H1 (cell line): ENCODE measurements around the gene NAP1L5. TPM values are rescaled to one million over a fixed set of nuclear protein-coding genes. Genes with fewer than 3 reads are reported as not detected.

Experiments
- CTCF ChIA-PET: fragments of 300-600 bp; sonication (Branson Sonifier 250); formaldehyde crosslinking; loops from one replicate; lab custom pipeline; 2021; ENCODE audit not compliant: partially characterized antibody; lab: Charles Lee
- POLR2A ChIA-PET: fragments of 300-600 bp; sonication (Branson Sonifier 250); formaldehyde crosslinking; loops from one replicate; lab custom pipeline; 2021; ENCODE audit warnings: inconsistent platforms; ENCODE audit not compliant: partially characterized antibody; lab: Charles Lee
- DNase-seq, 2 experiments: peaks; one replicate each; pipeline versions ENCODE4 v3.0.0 to v3.0.0-alpha.2; 2010 to 2022; ENCODE audit warnings: low spot score in 2 of 2, low read depth in 1 of 2, mixed read lengths in 1 of 2
- FAIRE-seq: peaks from 2 replicates; lab custom pipeline; 2011; peaks lifted over from hg19 to GRCh38; lab: Jason Lieb, UNC
- H2AFZ ChIP-seq: 2 replicates; pipeline ENCODE4 v1.8.1; 2012; ENCODE audit warnings: low read length, inconsistent platforms
- H2AK5ac ChIP-seq: 2 replicates; pipeline ENCODE4 v1.6.1; 2013; ENCODE audit warnings: low read depth, low read length
- H2BK120ac ChIP-seq: replicated peaks from 2 replicates; pipeline ENCODE3; 2013; ENCODE audit warnings: low read depth, low read length, inconsistent platforms
- H2BK12ac ChIP-seq: 2 replicates; pipeline ENCODE4 v1.6.1; 2013; ENCODE audit warnings: low read depth, low read length
- H2BK15ac ChIP-seq: 2 replicates; pipeline ENCODE4 v1.6.1; 2013; ENCODE audit warnings: low read length
- H2BK20ac ChIP-seq: 2 replicates; pipeline ENCODE4 v1.6.1; 2013; ENCODE audit warnings: low read length
- H2BK5ac ChIP-seq: 2 replicates; pipeline ENCODE4 v1.6.1; 2013; ENCODE audit warnings: low read depth, low read length
- H3K14ac ChIP-seq: 2 replicates; pipeline ENCODE4 v1.6.1; 2013; ENCODE audit warnings: inconsistent platforms; ENCODE audit not compliant: insufficient read length
- H3K18ac ChIP-seq: 2 replicates; pipeline ENCODE4 v1.6.1; 2013; ENCODE audit warnings: low read length; ENCODE audit errors: extremely low read depth
- H3K23ac ChIP-seq: 2 replicates; pipeline ENCODE4 v1.6.1; 2013; ENCODE audit warnings: inconsistent platforms; ENCODE audit not compliant: insufficient read length
- H3K23me2 ChIP-seq: 2 replicates; pipeline ENCODE4 v1.6.1; 2013; ENCODE audit warnings: low read depth, low read length
- H3K27ac ChIP-seq: 2 replicates; pipeline ENCODE4 v1.6.1; 2011; ENCODE audit warnings: low read depth, low read length, inconsistent platforms
- H3K27me3 ChIP-seq, 4 experiments: replicated peaks in 1 of 4; 1 replicate in 1 of 4; 2 replicates in 3 of 4; pipeline versions ENCODE4 v1.6.1 to v1.8.1; 2011 to 2013; ENCODE audit warnings: low read length in 3 of 4, mild to moderate bottlenecking in 3 of 4, inconsistent platforms in 2 of 4, mixed read lengths in 2 of 4, moderate library complexity in 1 of 4; ENCODE audit not compliant: control insufficient read depth in 3 of 4, insufficient read depth in 3 of 4; ENCODE audit errors: extremely low read depth in 1 of 4
- H3K36me3 ChIP-seq, 4 experiments: 2 replicates each; pipeline versions ENCODE4 v1.6.1 to v1.8.1; 2011 to 2013; ENCODE audit warnings: mild to moderate bottlenecking in 4 of 4, low read length in 3 of 4, moderate library complexity in 2 of 4, control low read depth in 1 of 4, inconsistent platforms in 1 of 4; ENCODE audit not compliant: insufficient read depth in 4 of 4, control insufficient read depth in 2 of 4
- H3K4ac ChIP-seq: replicated peaks from 2 replicates; pipeline ENCODE3; 2013; ENCODE audit warnings: low read length, low read depth, mixed read lengths, inconsistent platforms; ENCODE audit not compliant: insufficient read length
- H3K4me1 ChIP-seq, 4 experiments: replicated peaks in 1 of 4; 1 replicate in 1 of 4; 2 replicates in 3 of 4; pipeline versions ENCODE4 v1.6.1 to v1.8.1; 2011 to 2013; ENCODE audit warnings: low read length in 3 of 4, inconsistent platforms in 2 of 4, mixed read lengths in 1 of 4; ENCODE audit not compliant: insufficient read depth in 4 of 4, control insufficient read depth in 3 of 4
- H3K4me2 ChIP-seq, 2 experiments: 2 replicates each; pipeline versions ENCODE4 v1.6.1 to v1.8.1; 2011 to 2013; ENCODE audit warnings: low read depth in 2 of 2, low read length in 2 of 2, control low read depth in 1 of 2, inconsistent platforms in 1 of 2, mild to moderate bottlenecking in 1 of 2; ENCODE audit not compliant: insufficient read depth in 1 of 2
- H3K4me3 ChIP-seq, 4 experiments: fragments of 200-600, 300-600 bp in 1 of 4; sonication (generic), shearing (Covaris generic), sonication (Bioruptor Twin) in 1 of 4; 2 replicates each; pipeline versions ENCODE4 v1.5.1 to v1.8.1; 2011 to 2016; ENCODE audit warnings: low read length in 4 of 4, low read depth in 3 of 4, control low read depth in 2 of 4, inconsistent platforms in 2 of 4, mild to moderate bottlenecking in 2 of 4, mixed read lengths in 1 of 4, moderate library complexity in 1 of 4; ENCODE audit not compliant: insufficient read depth in 2 of 4; ENCODE audit errors: extremely low read depth in 1 of 4
- H3K56ac ChIP-seq: replicated peaks from 2 replicates; pipeline ENCODE3; 2013; ENCODE audit warnings: low read depth, mild to moderate bottlenecking, mixed read lengths, low read length, inconsistent platforms; ENCODE audit not compliant: insufficient read length
- H3K79me1 ChIP-seq: 2 replicates; pipeline ENCODE4 v1.6.1; 2013; ENCODE audit warnings: low read depth, low read length, control low read depth
- H3K79me2 ChIP-seq, 2 experiments: 2 replicates each; pipeline versions ENCODE4 v1.6.1 to v1.8.1; 2012 to 2013; ENCODE audit warnings: low read length in 2 of 2, mild to moderate bottlenecking in 2 of 2, inconsistent platforms in 1 of 2; ENCODE audit not compliant: insufficient read depth in 2 of 2, control insufficient read depth in 1 of 2
- H3K9ac ChIP-seq, 4 experiments: replicated peaks in 1 of 4; 1 replicate in 1 of 4; 2 replicates in 3 of 4; pipeline versions ENCODE4 v1.6.1 to v1.8.1; 2011 to 2013; ENCODE audit warnings: low read depth in 3 of 4, low read length in 3 of 4, control low read depth in 2 of 4, mild to moderate bottlenecking in 2 of 4, moderate library complexity in 2 of 4, inconsistent platforms in 1 of 4; ENCODE audit errors: extremely low read depth in 1 of 4
- H3K9me3 ChIP-seq, 2 experiments: 2 replicates each; pipeline versions ENCODE4 v1.6.1 to v1.8.1; 2012 to 2013; ENCODE audit warnings: mild to moderate bottlenecking in 2 of 2, moderate library complexity in 2 of 2, control low read depth in 1 of 2, inconsistent platforms in 1 of 2, low read depth in 1 of 2, low read length in 1 of 2, mixed read lengths in 1 of 2; ENCODE audit not compliant: insufficient read depth in 2 of 2
- H4K20me1 ChIP-seq, 2 experiments: replicated peaks in 1 of 2; 2 replicates each; pipeline versions ENCODE3 to v1.8.1; 2011 to 2013; ENCODE audit warnings: inconsistent platforms in 2 of 2, low read length in 2 of 2, mild to moderate bottlenecking in 1 of 2; ENCODE audit not compliant: insufficient read depth in 2 of 2, control insufficient read depth in 1 of 2
- H4K5ac ChIP-seq: 2 replicates; pipeline ENCODE4 v1.6.1; 2013; ENCODE audit warnings: low read length, low read depth, mixed read lengths, inconsistent platforms; ENCODE audit not compliant: insufficient read length
- H4K8ac ChIP-seq: 2 replicates; pipeline ENCODE4 v1.8.0; 2013; ENCODE audit warnings: mild to moderate bottlenecking, moderate library complexity, low read length, inconsistent platforms; ENCODE audit not compliant: insufficient read depth; ENCODE audit errors: extremely low read depth
- H4K91ac ChIP-seq: replicated peaks from 2 replicates; pipeline ENCODE3; 2013; ENCODE audit warnings: low read length, mixed read lengths, inconsistent platforms; ENCODE audit not compliant: insufficient read length
- ASH2L ChIP-seq: fragments of 200-600, 300-600 bp; sonication (generic); IDR thresholded peaks from one replicate; pipeline ENCODE4 v1.7.1; 2017; ENCODE audit warnings: low read length
- ATF3 ChIP-seq: IDR thresholded peaks from 2 replicates; pipeline ENCODE4 v1.6.1; 2011; ENCODE audit warnings: low read depth, mild to moderate bottlenecking, low read length; ENCODE audit not compliant: insufficient read depth
- BRCA1 ChIP-seq: IDR thresholded peaks from 2 replicates; pipeline ENCODE4 v1.6.1; 2012; ENCODE audit warnings: low read depth, low read length, improper control_type of control experiment
- CHD1 ChIP-seq: IDR thresholded peaks from 2 replicates; pipeline ENCODE4 v1.6.1; 2012; ENCODE audit warnings: low read depth, low read length, improper control_type of control experiment
- CTBP2 ChIP-seq: IDR thresholded peaks from 2 replicates; pipeline ENCODE4 v1.7.0; 2011; ENCODE audit warnings: borderline replicate concordance, mild to moderate bottlenecking, moderate library complexity, mixed read lengths, low read length; ENCODE audit not compliant: insufficient read depth, insufficient read length
- HDAC2 ChIP-seq, 2 experiments: fragments of 300-600 bp in 1 of 2; sonication (generic) in 1 of 2; IDR thresholded peaks; 2 replicates each; pipeline ENCODE4 v1.6.1; 2011 to 2012; ENCODE audit warnings: low read depth in 2 of 2, low read length in 2 of 2, mild to moderate bottlenecking in 2 of 2, moderate library complexity in 2 of 2, borderline replicate concordance in 1 of 2, inconsistent platforms in 1 of 2
- JUN ChIP-seq: IDR thresholded peaks from 2 replicates; pipeline ENCODE4 v1.6.1; 2011; ENCODE audit warnings: low read depth, mild to moderate bottlenecking, improper control_type of control experiment, low read length
- MAFK ChIP-seq: IDR thresholded peaks from 2 replicates; pipeline ENCODE4 v1.6.1; 2012; ENCODE audit warnings: low read depth, mild to moderate bottlenecking, improper control_type of control experiment, low read length
- NANOG ChIP-seq: IDR thresholded peaks from 2 replicates; pipeline ENCODE4 v1.6.1; 2011; ENCODE audit warnings: low read length, low read depth, mild to moderate bottlenecking, inconsistent platforms; ENCODE audit not compliant: insufficient read depth, poor library complexity, severe bottlenecking
- PHF8 ChIP-seq: fragments of 200-600 bp; sonication (generic); conservative IDR thresholded peaks from 2 replicates; pipeline ENCODE4 v1.7.1; 2012; ENCODE audit warnings: low read depth, mild to moderate bottlenecking, inconsistent platforms, low read length, moderate library complexity
- POLR2A ChIP-seq, 2 experiments: IDR thresholded peaks; 1 replicate in 1 of 2; 2 replicates in 1 of 2; pipeline ENCODE4 v1.6.1; 2011; ENCODE audit warnings: low read depth in 2 of 2, low read length in 2 of 2, mild to moderate bottlenecking in 2 of 2; ENCODE audit errors: control extremely low read depth in 1 of 2
- SP1 ChIP-seq: IDR thresholded peaks from 2 replicates; pipeline ENCODE4 v1.6.1; 2011; ENCODE audit warnings: low read depth, low read length
- SP2 ChIP-seq: IDR thresholded peaks from 2 replicates; pipeline ENCODE4 v1.6.1; 2012; ENCODE audit warnings: mild to moderate bottlenecking, low read length, inconsistent platforms
- TAF1 ChIP-seq: IDR thresholded peaks from 2 replicates; pipeline ENCODE4 v1.6.1; 2011; ENCODE audit warnings: mild to moderate bottlenecking, low read depth, low read length
- TAF7 ChIP-seq: optimal IDR thresholded peaks from 2 replicates; pipeline ENCODE3; 2011; ENCODE audit warnings: low read depth, mild to moderate bottlenecking, inconsistent platforms, low read length, moderate library complexity, borderline replicate concordance
- WGBS, 2 experiments: shearing (Covaris generic) in 1 of 2; methylation state at CpG; one replicate each; pipeline versions ENCODE4 v1.1.6 to v1.1.7; 2013 to 2015; ENCODE audit warnings: low lambda C conversion rate in 2 of 2, mixed read lengths in 2 of 2, inconsistent platforms in 1 of 2, low coverage in 1 of 2, missing lambda C conversion rate in 1 of 2; ENCODE audit not compliant: insufficient replicate concordance in 2 of 2, insufficient coverage in 1 of 2, insufficient read length in 1 of 2; ENCODE audit errors: extremely low coverage in 1 of 2, missing lambda C conversion rate in 1 of 2; 5-methylcytosine and 5-hydroxymethylcytosine counted together
- polyA plus RNA-seq, 7 experiments: library from polyadenylated mRNA; depleted of rRNA in 3 of 7; stranded (reverse) in 5 of 7; unstranded in 2 of 7; fragments of >200 nt in 5 of 7; fragments of 200-250 nt in 2 of 7; gene quantifications; 1 replicate in 5 of 7; 2 replicates in 1 of 7; 4 replicates in 1 of 7; pipeline versions ENCODE4 v1.2.1 to v1.2.3, GENCODE V29; 2011 to 2013; ENCODE audit warnings: missing spikeins in 2 of 7, mixed read lengths in 2 of 7
- total RNA-seq: library from RNA; stranded (reverse); fragmentation: NEBNext Ultra II Directional; extraction: Animal tissue kit (Norgen Biotek cat#: 25700); gene quantifications from 2 replicates; pipeline ENCODE4 v1.2.1, GENCODE V29; 2021

NAP1L5 gene
- total and polyA plus RNA-seq, 2 of the 8 experiments (the other 6 are each of a cell fraction or from before 2014, with no cell fraction given) = 1.3 to 2.7 TPM

GRCh38 chr4:88719381-88719780 lies 21.8 kb upstream of the NAP1L5 start:
- no peak overlapping the region for H2BK120ac ChIP-seq
- ChIA-PET CTCF (no interaction called here), POLR2A (no interaction called here)
- H2AK5ac ChIP-seq = no peak overlapping the region
- H3K27ac ChIP-seq = no peak overlapping the region
- peaks cover 3 to 5% of the 10 kb centered on the region in 2 experiments; a peak in 2 of 4 replicates for H3K9me3 ChIP-seq
- no peak overlapping the region for H3K14ac ChIP-seq
- H4K91ac ChIP-seq = no peak overlapping the region
- H3K23ac ChIP-seq = no peak overlapping the region
- no peak overlapping the region for H3K4me3 ChIP-seq
- no peak overlapping the region for H3K4me2 ChIP-seq
- TF ChIP-seq ASH2L = no peak
- no peak for TF ChIP-seq CHD1
- TF ChIP-seq NANOG = no peak
- TF ChIP-seq TAF7 = no peak
- TF ChIP-seq CTBP2 = no peak
- no peak for TF ChIP-seq POLR2A (IDR thresholded peaks at IDR 0.05; ENCODE audit: control extremely low read depth in 1 of 2, low read depth in 2 of 2, low read length in 2 of 2)
- TF ChIP-seq MAFK = no peak
- no peak for TF ChIP-seq SP2
- TF ChIP-seq BRCA1 = no peak
- no peak for TF ChIP-seq TAF1
- TF ChIP-seq PHF8 = no peak
- TF ChIP-seq ATF3 = no peak
- TF ChIP-seq SP1 = no peak
- TF ChIP-seq JUN = no peak
- TF ChIP-seq HDAC2 (IDR thresholded peaks at IDR 0.05; ENCODE audit: borderline replicate concordance in 1 of 2, low read depth in 2 of 2, low read length in 2 of 2) = no peak
- TF ChIP-seq, all 59 proteins: peak for 0
- no peaks in the 10 kb centered on the region for H3K79me2 ChIP-seq
- no peaks in the 10 kb centered on the region for H4K20me1 ChIP-seq
- H2BK20ac ChIP-seq = no peak overlapping the region
- H3K9ac ChIP-seq = no peak overlapping the region
- no peaks in the 10 kb centered on the region for H3K23me2 ChIP-seq
- no peak overlapping the region for H2BK5ac ChIP-seq
- H3K4me1 ChIP-seq = no peaks in the 10 kb centered on the region
- 79 to 100% methylated on average over 1 of the region's 1 CpG for WGBS, 2 experiments
- H2AFZ ChIP-seq = no peak overlapping the region
- FAIRE-seq (no peak), DNase-seq (no peak)
- no peak overlapping the region for H2BK12ac ChIP-seq
- H3K56ac ChIP-seq = no peak overlapping the region
- H3K4ac ChIP-seq = no peak overlapping the region
- peaks cover 0 to 3% (median 0%) of the 10 kb centered on the region in 4 experiments; a peak in 1 of 8 replicates for H3K36me3 ChIP-seq
- no peak overlapping the region for H4K8ac ChIP-seq
- H3K18ac ChIP-seq = no peak overlapping the region
- H4K5ac ChIP-seq = no peak overlapping the region
- H2BK15ac ChIP-seq = no peak overlapping the region
- H3K79me1 ChIP-seq = no peaks in the 10 kb centered on the region
- H3K27me3 ChIP-seq = no peaks in the 10 kb centered on the region
